NCI-H187 (cell line): Measurements from ENCODE around the gene EML2.
"Not testable (repeated sequence)": the region's sequence is repeated elsewhere in the genome, so short reads cannot be mapped to it uniquely, and the experiment has no call there.

Source experiments
- DNase-seq, 2 experiments: peaks; one replicate each; lab custom pipeline; 2025; lab: John Stamatoyannopoulos, UW

The EML2 gene, protein sequence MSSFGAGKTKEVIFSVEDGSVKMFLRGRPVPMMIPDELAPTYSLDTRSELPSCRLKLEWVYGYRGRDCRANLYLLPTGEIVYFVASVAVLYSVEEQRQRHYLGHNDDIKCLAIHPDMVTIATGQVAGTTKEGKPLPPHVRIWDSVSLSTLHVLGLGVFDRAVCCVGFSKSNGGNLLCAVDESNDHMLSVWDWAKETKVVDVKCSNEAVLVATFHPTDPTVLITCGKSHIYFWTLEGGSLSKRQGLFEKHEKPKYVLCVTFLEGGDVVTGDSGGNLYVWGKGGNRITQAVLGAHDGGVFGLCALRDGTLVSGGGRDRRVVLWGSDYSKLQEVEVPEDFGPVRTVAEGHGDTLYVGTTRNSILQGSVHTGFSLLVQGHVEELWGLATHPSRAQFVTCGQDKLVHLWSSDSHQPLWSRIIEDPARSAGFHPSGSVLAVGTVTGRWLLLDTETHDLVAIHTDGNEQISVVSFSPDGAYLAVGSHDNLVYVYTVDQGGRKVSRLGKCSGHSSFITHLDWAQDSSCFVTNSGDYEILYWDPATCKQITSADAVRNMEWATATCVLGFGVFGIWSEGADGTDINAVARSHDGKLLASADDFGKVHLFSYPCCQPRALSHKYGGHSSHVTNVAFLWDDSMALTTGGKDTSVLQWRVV

DNA sequence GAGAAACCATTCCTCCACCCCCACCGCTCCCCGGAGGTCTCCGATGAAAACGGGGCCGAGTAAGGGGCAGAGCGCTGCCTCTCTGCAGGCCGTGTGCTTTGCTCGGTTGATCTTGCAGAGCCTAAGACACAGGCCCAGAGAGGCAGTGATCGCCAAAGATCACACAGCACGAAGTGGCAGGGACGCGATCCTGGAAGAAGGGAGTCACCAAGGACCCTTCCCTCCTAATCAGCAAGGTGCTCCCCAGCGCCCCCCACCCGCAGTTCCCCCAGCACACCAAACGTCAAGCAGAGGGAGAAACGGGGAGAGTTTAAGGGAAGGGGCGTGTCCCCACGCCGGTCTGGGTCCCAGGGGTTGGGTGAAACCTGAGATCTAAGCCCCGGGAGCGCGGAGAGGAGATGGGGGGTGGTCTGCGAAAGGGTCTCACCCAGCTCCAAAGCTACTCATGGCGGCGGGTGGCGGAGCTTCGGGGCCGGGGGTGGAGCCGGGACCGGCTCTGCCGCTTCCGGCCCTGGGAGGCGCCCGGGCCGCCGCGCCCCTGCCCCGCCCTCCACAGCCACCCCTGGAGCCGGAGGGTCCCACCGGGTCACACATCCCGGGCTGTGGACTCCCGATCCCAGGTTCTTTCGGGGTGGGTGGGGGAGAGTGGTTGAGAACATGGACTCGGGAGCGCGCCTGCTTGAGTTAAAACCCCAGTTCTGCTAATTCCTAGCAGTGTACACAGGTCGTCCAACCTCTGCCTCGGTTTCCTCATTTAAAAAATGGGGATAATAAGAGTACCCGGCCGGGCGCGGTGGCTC, at the start of gene EML2:
Gene EML2, minus strand, starts transcription at position 468 of the 800 bp plus-strand sequence. Its CDS starts 21 bp downstream, at position 447.
- no peak for DNase-seq

DNA sequence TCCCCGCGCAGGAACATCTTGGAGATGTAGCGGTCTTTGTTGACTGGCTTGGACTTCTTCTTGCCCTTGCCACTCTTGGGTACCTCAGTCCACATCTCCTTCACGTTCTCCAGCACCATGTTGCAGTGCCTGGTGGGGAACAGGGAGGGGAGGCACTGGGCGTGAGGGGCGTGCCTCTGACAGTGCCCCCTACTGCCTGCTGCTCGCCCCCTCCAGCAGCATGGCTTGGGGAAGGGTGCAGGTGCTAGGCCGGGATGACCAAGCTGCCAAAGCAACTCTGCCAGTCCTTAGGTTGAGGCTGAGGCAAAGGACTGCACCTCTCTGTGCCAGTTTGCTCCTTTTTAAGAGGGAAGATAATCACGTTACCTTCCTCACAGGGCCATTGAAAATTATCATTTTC, 48.4 kb upstream of the EML2 start:
- no peak for DNase-seq

DNA sequence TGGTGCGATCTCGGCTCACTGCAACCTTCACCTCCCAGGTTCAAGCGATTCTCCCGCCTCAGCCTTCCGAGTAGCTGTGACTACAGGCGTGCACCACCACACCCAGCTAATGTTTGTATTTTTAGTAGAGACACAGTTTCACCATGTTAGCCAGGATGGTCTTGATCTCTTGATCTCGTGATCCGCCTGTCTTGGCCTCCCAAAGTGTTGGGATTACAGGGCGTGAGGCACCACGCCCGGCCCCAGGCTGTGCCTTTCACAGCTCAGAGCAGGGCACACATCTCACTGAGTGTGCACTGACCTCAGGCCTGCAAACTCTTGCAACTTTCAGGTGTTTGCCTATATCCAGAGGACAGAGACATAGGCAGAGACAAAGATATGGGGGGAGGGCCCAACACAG, 45.8 kb upstream of the EML2 start:
- DNase-seq, result not testable (repeated sequence)

GRCh38 chr19:45682908-45683307, 43.7 kb upstream of the EML2 start:
- DNase-seq, result no peak

DNA sequence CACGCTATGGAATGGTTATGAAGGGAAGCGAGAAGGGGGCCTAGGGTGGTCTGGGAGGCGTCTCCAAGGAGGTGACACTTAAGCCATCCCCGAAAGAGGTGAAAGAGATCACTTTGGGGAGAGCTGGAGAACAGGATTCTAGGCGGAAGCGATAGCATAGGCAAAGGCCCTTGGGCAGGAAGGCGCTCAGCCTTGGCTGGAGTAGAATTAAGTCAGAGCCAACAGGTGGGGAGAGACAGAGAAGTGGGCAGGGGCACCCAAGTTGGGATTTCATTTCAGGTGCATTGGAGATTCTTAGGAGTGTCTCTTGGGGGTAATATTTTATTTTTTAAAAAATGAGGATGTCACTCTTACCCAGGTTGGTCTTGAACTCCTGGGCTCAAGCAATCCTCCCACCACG, 42.9 kb upstream of the EML2 start:
- no peak for DNase-seq

DNA sequence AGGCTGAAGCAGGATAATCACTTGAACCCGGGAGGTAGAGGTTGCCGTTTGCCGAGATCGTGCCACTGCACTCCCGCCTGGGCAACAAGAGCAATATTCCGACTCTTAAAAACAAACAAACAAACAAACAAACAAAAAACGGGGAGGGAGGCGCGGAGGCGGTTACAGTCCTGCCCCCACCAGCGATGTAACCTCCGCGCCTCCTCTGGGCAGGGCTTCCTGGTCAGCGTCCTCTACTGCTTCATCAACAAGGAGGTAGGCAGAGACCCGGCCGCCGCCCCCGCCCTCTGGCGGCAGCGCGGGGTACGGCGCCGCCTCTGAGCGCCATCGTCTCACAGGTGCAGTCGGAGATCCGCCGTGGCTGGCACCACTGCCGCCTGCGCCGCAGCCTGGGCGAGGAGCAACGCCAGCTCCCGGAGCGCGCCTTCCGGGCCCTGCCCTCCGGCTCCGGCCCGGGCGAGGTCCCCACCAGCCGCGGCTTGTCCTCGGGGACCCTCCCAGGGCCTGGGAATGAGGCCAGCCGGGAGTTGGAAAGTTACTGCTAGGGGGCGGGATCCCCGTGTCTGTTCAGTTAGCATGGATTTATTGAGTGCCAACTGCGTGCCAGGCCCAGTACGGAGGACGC, 42.3 kb upstream of the EML2 start:
- peak; percentile 46 to 70 for DNase-seq

- peak; percentile 90 to 95 for DNase-seq
Observed at GRCh38 chr19:45677351-45678230, 38.4 kb upstream of the EML2 start.

DNA sequence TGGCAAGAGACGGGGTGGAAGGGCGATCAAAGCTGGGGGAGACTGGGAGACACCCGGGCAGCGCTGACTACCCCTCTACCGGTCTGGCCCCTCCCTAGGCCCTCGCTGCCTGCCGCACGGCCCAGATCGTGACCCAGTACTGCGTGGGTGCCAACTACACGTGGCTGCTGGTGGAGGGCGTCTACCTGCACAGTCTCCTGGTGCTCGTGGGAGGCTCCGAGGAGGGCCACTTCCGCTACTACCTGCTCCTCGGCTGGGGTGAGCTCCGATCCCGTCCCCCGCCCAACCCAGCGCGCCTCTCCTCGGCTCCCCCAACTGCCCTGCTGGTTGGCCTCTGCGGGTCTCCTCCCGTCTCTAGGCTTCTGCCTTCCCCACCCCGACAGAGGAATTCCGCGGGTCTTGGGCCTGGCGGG, 37.7 kb upstream of the EML2 start:
- DNase-seq, result no peak

DNA sequence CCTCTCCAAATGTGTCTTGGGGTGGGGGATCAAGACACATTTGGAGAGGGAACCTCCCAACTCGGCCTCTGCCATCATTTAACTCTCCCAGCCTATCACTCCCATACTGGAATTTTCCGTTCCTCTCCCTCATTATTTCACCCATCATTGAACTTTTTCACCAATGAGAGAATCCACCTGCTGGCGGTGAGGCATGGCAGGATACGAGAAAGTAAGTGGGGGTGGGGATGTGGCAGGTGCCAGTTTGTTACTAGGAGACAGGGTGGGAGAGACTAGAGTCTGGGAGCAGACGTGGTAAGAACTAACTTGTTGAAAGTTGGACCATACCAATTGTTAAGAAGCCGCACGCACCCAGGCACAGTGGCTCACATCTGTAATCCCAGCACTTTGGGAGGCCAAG, 35.7 kb upstream of the EML2 start:
- peak in 1 of 2 experiments; percentile 29 for DNase-seq

- peak; percentile 85 to 93 for DNase-seq
Observed at GRCh38 chr19:45670670-45671453, 31.7 kb upstream of the EML2 start.

GRCh38 chr19:45668342-45668871, 29.2 kb upstream of the EML2 start:
- no peak for DNase-seq

DNA sequence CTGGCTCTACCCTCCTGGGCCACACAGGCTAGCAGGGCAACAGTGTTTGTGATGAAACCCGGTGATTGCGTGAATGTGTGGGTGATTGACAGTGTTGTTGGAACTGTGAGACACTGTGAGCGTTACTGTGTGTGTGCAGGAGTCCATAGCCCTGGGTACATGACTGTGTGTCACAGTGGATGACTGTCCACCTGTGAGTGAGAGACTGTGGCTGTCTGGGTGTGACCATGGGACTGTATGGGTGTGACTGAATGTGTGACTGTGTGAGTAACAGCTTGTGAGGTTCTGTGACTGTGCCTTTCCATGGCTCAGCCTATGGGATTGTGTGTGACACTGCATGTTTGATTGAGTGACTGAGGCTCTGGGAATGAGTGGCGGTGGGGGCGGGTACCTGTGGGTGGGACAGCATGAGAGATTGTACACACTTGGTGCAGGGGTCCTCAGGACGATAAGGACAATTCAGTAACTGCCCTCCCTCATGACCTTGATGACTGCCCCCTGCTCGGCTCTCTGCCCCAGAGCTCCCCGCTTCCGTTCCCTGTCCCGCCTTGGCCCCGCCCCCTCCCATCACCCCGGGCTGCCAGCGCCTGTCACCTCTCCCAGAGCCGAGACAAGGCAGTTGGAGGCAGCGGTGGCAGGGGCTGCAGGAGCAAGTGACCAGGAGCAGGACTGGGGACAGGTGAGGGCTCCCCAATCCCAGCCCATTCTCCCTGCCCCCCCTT, 28.6 kb upstream of the EML2 start, which contains the start of gene GIPR:
Gene GIPR, plus strand, starts transcription at position 602 of the 722 bp plus-strand sequence. CDS start 1,300 bp downstream, outside the sequence.
- peak in 1 of 2 experiments; percentile 26 for DNase-seq

- DNase-seq, result no peak
Observed at GRCh38 chr19:45664575-45664974, 25.4 kb upstream of the EML2 start.

DNA sequence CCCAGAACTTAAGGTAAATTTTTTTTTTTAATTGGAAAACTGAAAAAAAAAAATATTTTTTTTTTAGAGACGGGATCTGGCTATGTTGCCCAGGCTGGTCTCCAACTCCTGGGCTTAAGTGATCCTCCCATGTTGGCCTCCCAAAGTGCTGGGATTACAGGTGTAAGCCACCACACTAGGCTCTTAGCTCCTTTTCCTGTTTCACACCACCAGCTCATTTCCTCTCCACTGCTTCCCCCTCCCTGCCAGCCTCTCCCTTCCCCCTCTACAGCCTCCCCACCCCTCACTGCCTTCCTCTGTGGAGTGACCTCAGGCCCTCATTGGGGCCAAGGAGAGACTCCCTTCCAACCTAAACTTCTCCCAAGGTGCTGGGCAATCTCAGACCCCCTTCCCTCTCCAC, 24.6 kb upstream of the EML2 start:
- no peak for DNase-seq

DNA sequence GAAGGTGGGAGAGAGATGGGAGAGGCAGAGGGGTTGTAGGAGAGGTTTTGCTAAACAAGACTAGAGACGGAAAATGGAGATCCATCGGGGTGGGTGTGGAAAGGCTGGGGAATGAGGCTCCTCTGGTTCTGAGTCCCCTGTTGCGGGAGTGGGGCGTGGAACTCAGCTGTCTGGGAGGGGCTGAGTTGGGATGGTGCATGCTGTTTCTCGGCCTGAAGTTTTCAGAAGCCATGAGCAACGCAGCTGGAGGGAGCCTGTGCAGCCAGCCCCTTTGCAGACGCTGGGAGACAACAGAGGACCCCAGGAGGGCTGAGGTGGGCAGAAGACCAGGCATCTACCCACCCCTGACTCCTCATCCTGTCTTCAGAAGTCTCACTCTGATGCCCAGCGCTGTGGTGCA, 21.4 kb upstream of the EML2 start:
- no peak for DNase-seq

GRCh38 chr19:45659096-45659729, 20.0 kb upstream of the EML2 start:
- DNase-seq, result no peak

DNA sequence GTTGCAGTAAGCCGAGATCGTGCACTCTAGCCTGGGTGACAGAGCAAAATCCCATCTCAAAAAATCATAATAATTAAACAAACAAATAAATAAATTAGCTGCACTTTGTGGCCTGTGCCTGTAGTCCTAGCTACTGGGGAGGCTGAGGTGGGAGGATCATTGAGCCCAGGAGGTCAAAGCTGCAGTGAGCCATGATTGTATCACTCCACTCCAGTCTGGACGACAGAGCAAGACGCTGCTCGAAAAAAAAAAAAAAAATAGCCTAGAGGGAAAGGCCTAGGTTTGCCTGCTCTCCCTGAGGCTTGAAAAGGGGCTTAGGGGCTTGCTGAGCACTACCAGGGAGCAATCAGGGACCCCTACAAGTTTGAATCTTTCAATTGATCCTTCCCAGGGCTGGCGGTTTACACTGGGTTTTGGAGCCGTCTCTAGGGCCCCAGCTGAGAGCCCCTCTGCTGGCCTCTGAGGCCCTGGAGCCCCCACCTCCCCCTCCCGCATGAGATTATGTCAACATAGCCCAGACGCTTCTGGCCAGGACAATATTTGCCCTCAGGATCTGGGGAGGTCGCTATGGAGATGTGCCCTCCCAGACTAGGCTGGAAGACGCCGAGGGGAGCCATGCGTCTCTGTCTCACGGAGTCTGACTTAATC, 18.4 kb upstream of the EML2 start:
- no peak for DNase-seq

DNA sequence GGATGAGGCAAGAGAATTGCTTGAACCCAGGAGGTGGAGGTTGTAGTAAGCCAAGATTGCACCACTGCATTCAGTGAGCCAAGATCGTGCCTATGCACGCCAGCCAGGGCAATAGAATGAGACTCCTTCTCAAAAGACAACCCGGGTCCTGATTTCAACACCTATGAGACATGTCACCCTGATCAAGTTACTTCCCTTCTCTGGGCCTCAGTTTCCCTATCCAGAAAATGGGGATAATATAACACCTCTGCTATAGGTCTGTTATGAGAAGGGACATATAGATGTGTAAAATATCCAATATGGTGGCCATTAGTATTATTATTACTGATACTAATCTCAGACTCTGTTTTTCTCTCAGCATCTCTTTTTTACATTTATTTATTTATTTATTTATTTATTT, 15.9 kb upstream of the EML2 start:
- no peak for DNase-seq
